HG02852 (cell line): Measurements from ENCODE around the gene PHKG2.

Experiments used
- ATAC-seq: cut with Tn5 transposase; IDR thresholded peaks from one replicate; pipeline ENCODE4 v1.9.1; 2021; ENCODE audit warnings: mild to moderate bottlenecking, moderate library complexity; ENCODE audit not compliant: unreplicated experiment

PHKG2 gene

GRCh38 chr16:30793508-30794069 lies 45.4 kb downstream of the PHKG2 start:
- no peak for ATAC-seq

GRCh38 chr16:30794634-30795033 lies 46.4 kb downstream of the PHKG2 start:
- no peak for ATAC-seq

DNA sequence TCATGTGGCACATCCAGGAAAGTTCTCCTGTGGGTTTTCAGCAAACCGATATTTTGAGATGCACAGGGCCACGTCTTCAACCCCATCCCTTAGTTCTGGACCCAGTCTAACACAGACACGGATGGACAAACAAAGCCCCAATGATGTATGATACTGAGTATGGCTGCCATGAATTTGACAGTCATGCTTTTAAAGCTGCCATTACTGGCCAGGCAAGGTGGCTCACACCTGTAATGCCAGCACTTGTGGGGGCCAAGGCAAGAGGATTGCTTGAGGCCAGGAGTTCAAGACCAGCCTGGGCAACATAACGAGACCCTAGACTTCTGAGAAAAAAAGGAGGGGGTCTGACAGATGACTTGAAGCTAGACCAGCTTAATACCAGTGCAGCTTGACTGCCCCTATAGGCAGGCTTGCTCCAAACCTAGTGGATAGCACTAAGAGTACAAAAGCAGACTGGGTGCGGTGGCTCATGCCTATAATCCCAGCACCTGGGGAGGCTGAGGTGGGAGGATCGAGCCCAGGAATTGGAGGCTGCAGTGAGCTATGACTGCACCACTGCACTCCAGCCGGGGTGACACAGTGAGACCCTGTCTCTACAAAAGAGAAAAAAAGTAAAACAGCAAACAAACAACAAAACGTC lies 49.6 kb downstream of the PHKG2 start:
- no peak for ATAC-seq
